ENCODE results near the gene CLUH. TPM values are rescaled to one million over a fixed set of nuclear protein-coding genes. Genes with fewer than 3 reads are reported as not detected.

Gene CLUH
- total RNA-seq, 1 donor from 2014 or later = 39.1 TPM

DNA sequence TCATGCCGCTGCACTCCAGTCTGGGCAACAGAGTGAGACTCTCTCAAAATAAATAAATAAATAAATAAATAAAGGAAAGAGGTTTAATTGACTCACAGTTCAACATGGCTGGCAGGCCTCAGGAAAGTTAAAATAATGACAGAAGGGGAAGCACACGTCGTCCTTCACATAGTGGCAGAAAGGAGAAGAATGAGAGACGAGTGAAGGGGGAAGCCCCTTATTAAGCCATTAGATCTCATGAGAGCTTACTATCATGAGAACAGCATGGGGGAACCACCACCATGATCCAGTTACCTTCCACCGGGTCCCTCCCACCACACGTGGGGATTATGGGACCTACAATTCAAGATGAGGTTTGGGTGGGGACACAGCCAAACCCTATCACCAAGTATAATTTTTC lies 63.6 kb downstream of the CLUH start:
- Mint-ChIP-seq H3K4me3 (ENCODE audit: unreplicated experiment) (no peak overlapping the region), H3K27ac (ENCODE audit: unreplicated experiment) (peak overlapping the region; percentile 64)

DNA sequence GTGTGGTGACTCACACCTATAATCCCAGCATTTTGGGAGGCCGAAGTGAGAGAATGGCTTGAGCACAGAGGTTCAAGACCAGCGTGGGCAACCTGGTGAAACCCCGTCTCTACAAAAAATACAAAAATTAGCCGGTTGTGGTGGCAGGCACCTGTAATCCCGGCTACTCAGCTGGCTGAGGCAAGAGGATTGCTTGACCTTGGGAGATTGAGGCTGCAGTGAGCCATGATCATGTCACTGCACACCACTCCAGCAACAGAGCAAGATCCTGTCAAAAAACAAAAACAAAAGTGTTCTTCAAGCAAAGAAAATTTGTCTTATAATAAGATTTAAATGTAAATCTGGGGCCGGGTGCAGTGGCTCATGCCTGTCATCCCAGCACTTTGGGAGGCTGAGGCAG lies 66.6 kb downstream of the CLUH start:
- no peak for DNase-seq
- TF ChIP-seq, protein P1, sequence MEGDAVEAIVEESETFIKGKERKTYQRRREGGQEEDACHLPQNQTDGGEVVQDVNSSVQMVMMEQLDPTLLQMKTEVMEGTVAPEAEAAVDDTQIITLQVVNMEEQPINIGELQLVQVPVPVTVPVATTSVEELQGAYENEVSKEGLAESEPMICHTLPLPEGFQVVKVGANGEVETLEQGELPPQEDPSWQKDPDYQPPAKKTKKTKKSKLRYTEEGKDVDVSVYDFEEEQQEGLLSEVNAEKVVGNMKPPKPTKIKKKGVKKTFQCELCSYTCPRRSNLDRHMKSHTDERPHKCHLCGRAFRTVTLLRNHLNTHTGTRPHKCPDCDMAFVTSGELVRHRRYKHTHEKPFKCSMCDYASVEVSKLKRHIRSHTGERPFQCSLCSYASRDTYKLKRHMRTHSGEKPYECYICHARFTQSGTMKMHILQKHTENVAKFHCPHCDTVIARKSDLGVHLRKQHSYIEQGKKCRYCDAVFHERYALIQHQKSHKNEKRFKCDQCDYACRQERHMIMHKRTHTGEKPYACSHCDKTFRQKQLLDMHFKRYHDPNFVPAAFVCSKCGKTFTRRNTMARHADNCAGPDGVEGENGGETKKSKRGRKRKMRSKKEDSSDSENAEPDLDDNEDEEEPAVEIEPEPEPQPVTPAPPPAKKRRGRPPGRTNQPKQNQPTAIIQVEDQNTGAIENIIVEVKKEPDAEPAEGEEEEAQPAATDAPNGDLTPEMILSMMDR (IDR thresholded peaks at IDR 0.05; ENCODE audit: partially characterized antibody, unreplicated experiment) = no peak
- Mint-ChIP-seq H3K9me3 (ENCODE audit: unreplicated experiment) (peaks cover 3% of the 10 kb centered on the region), H3K27me3 (ENCODE audit: unreplicated experiment) (peaks cover 6% of the 10 kb centered on the region), H3K4me3 (ENCODE audit: unreplicated experiment) (no peak overlapping the region), H3K4me1 (ENCODE audit: low read depth, unreplicated experiment) (peaks cover 1% of the 10 kb centered on the region), H3K36me3 (ENCODE audit: unreplicated experiment) (no peaks in the 10 kb centered on the region), H3K27ac (ENCODE audit: unreplicated experiment) (no peak overlapping the region)

More for the DNA sequence above, 63.6 kb downstream of the CLUH start:
- H3K36me3 Mint-ChIP-seq (ENCODE audit: unreplicated experiment) = no peaks in the 10 kb centered on the region
- H3K27me3 Mint-ChIP-seq (ENCODE audit: unreplicated experiment) = peaks cover 4% of the 10 kb centered on the region
- TF ChIP-seq, protein P1 (IDR thresholded peaks at IDR 0.05; ENCODE audit: partially characterized antibody, unreplicated experiment) = no peak
- no peak for DNase-seq
- peaks cover under 1% of the 10 kb centered on the region for H3K4me1 Mint-ChIP-seq (ENCODE audit: low read depth, unreplicated experiment)
- peaks cover 2% of the 10 kb centered on the region for H3K9me3 Mint-ChIP-seq (ENCODE audit: unreplicated experiment)

Small RNAs within 50 kb of the gene (microRNA-seq; reads per million reads assigned to microRNA genes)
- gene MIR1253 (ENCODE audit: unreplicated experiment) = 1.7 reads per million, percentile 8 among the genes with 10 or more reads in this experiment
- gene MIR6776 (ENCODE audit: unreplicated experiment) = 1.7 reads per million, percentile 8 among the genes with 10 or more reads in this experiment

Other genes with a start within 250 kb of the CLUH start
- 22.6 TPM for gene METTL16, start 199.9 kb downstream of the CLUH start, total RNA-seq (ENCODE audit: unreplicated experiment)
- gene PAFAH1B1, start 118.1 kb downstream of the CLUH start, total RNA-seq (ENCODE audit: unreplicated experiment) = 296 TPM
- gene CCDC92B, start 37.9 kb upstream of the CLUH start, total RNA-seq (ENCODE audit: unreplicated experiment) = 19.0 TPM
- gene RAP1GAP2, start 84.7 kb upstream of the CLUH start, total RNA-seq (ENCODE audit: unreplicated experiment) = 86.0 TPM